HG02870 (cell line): Measurements from ENCODE around the gene CFAP92.

ENCODE experiments used
- ATAC-seq: cut with Tn5 transposase; IDR thresholded peaks from one replicate; pipeline ENCODE4 v1.9.1; 2021; ENCODE audit warnings: mild to moderate bottlenecking, moderate library complexity; ENCODE audit not compliant: unreplicated experiment

The CFAP92 gene

GRCh38 chr3:128992926-128993460 lies 883 bp downstream of the CFAP92 start:
- ATAC-seq: no peak

- ATAC-seq: no peak
Measured at GRCh38 chr3:128991355-128991895, 2.5 kb downstream of the CFAP92 start.

- ATAC-seq: no peak
Measured at GRCh38 chr3:128988286-128988685, 5.6 kb downstream of the CFAP92 start.

- ATAC-seq: no peak
Measured at GRCh38 chr3:128987302-128988100, 6.4 kb downstream of the CFAP92 start.

GRCh38 chr3:128984596-128984995 lies 9.3 kb downstream of the CFAP92 start:
- ATAC-seq: no peak

GRCh38 chr3:128983293-128984069 lies 10.4 kb downstream of the CFAP92 start:
- ATAC-seq: no peak

- ATAC-seq: no peak
Measured at GRCh38 chr3:128975276-128975675, 18.6 kb downstream of the CFAP92 start.

- no peak for ATAC-seq
Measured at GRCh38 chr3:128973988-128974564, 19.8 kb downstream of the CFAP92 start.

- no peak for ATAC-seq
Measured at GRCh38 chr3:128971421-128972100, 22.3 kb downstream of the CFAP92 start.

- ATAC-seq: no peak
Measured at GRCh38 chr3:128970740-128971047, 23.2 kb downstream of the CFAP92 start.

- no peak for ATAC-seq
Measured at GRCh38 chr3:128969993-128970739, 23.7 kb downstream of the CFAP92 start.

GRCh38 chr3:128967748-128968355 lies 26.0 kb downstream of the CFAP92 start:
- no peak for ATAC-seq

- ATAC-seq: no peak
Measured at GRCh38 chr3:128965818-128966217, 28.1 kb downstream of the CFAP92 start.

GRCh38 chr3:128965280-128965679 lies 28.6 kb downstream of the CFAP92 start:
- ATAC-seq: no peak

GRCh38 chr3:128956440-128956839 lies 37.4 kb downstream of the CFAP92 start:
- no peak for ATAC-seq

GRCh38 chr3:128950223-128950938 lies 43.5 kb downstream of the CFAP92 start:
- ATAC-seq: no peak

GRCh38 chr3:128949158-128949557 lies 44.7 kb downstream of the CFAP92 start:
- ATAC-seq: no peak

- ATAC-seq: no peak
Measured at GRCh38 chr3:128946411-128946810, 47.5 kb downstream of the CFAP92 start.

GRCh38 chr3:128945878-128946175 lies 48.0 kb downstream of the CFAP92 start:
- ATAC-seq: no peak
